Right renal cortex interstitium (tissue), 3 donors: ENCODE measurements around the gene RAB3GAP1. TPM values are rescaled to one million over a fixed set of nuclear protein-coding genes. Genes with fewer than 3 reads are reported as not detected.
A peak's percentile ranks its signal among the peaks of the same experiment; 100 is the strongest.
"Not testable (repeated sequence)": the region's sequence is repeated elsewhere in the genome, so short reads cannot be mapped to it uniquely, and the experiment has no call there.

Experiments
- DNase-seq, 3 donors: peaks; one replicate each; pipeline ENCODE4 v3.0.0-alpha.2; 2013; ENCODE audit warnings: low read depth in 3 of 3, low spot score in 2 of 3
- polyA plus RNA-seq, 3 donors: library from polyadenylated mRNA; unstranded; fragments of 120-200 nt; gene quantifications; one replicate each; pipeline ENCODE4 v1.2.1, GENCODE V29; 2013; ENCODE audit not compliant: insufficient read length in 3 of 3

The RAB3GAP1 gene
- 10 to 100 TPM; 52.1 to 57.0 (median 54.3) TPM for polyA plus RNA-seq

DNA sequence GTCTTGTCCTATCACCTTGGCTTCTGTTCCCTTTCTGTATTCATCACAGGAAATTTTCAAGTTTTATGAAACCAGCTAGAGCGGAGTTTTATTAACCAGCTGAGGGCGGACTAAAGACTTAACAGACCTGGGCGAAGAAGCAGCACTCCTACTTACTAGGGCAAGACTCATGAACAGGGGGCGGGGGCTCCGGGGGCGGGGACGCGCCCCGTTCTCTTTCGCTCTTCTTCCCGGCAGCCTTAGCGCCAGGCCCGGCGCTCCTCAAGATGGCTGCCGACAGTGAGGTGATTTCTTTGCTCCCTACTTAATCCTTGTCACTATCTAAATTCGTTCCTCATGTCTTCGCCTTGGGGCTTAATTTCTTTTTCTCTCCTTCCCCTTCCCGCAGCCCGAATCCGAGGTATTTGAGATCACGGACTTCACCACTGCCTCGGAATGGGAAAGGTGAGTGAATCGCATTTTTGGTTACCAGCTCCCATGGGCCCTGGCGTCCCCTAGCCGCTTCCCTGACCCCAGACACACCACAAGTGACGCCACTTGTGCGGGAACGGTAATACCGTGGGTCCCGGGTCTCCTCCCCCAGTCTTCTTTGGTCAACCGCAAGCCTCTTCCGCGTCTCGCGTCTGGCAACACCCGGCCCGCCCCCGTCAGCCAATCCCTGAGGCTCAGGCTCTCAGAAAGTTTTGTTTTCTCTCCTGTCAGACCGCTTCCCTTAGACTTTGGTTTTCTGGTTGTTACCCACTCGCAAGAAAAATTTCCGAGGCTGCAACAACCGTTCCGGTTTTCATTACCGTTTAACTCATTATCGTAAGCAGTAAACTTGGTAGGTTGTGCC lies at the start of gene RAB3GAP1:
TSS of gene RAB3GAP1 (plus strand) at position 251 of the 835 bp plus-strand sequence. CDS start at position 267, 16 bp downstream.
- peak; percentile 45 to 71 (median 58) for DNase-seq

DNA sequence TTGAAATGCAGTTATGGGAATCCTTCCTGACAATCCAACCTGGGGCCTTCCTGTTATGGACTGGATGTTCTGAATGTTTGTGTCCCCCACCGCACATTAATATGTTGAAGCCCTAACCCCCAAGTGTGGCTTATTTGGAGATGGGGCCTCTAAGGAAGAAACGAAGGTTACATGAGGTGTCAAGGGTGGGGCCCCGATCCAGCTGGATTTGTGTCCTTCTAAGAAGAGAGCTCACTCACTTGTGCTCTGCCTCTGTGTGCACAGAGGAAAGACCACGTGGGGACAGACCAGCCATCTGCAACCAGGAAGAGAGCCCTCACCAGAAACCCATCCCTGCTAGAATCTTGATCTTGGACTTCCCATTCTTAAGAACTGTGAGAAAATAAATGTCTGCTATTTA lies 49.3 kb upstream of the RAB3GAP1 start:
- no peak for DNase-seq

DNA sequence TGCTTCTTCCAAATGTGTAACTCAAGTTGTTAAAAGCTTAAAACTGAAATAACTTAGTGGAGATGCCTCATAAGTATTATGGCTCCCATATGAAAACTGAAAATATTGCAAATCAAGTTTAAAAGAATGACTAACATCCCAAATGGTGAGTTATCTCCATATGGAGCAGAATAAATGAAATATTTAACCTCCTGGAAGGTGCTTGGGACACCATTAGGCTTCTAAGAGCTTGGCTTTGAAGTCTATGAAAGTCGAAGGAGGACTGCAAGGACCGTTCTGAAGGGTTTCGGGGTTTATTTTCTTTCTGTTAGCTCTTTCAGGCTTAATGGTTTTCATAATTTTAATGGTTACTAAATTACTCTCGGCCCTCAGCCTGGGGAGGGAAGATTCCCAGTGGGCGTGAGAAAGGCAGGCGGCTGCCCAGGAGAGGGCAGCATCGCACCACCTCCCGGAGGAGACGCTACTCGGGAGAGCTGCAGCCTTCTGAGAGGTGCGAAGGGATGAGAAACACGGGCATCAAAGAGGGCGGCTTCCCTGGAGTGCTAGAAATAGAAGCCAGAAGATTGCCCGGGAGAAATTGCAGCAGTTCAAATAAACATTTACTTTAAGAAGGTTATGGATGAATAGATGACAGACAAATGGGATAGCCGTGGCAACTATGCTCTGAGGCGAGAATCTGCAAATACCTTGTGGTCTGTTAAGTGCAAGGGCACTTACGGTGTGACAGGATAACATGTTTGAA lies 47.9 kb upstream of the RAB3GAP1 start:
- DNase-seq: peak; percentile 29 to 51 (median 34)

DNA sequence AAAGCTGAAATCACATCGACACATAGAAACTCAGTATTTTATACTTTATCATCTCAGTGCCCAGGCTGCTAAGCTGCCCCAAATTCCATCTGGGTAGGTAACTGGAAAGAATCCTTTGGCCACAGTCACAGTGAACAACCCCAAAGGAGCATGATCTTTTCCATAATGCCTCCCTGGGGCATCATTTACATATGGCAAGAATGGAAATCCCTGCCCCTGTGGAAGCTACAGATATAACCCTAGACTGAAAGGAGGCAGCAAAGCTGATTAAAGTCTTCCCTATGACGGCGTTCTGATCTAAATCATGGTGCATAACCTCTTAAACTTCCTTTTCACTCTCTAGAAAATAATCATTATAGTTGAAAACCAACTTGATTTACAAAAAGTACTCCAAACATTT lies 46.3 kb upstream of the RAB3GAP1 start:
- no peak for DNase-seq

DNA sequence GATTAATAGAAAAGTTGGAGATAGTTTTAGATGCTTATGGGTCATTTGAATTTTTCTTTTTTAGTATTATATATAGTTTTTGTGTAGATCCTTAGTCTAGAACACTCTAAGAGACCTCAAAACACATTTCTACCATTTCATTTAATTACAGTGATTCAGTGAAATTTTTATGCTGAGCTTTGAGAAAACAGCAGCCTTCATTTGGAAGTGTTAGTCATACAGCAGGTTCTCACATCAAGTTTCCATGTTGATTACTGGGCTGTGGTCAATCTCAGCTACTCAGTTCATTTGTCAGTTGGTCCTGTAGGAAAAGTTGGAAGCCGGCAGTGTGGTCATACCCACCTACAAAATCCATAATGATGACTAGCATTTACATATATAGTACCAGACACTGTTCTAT lies 42.8 kb upstream of the RAB3GAP1 start:
- DNase-seq: no peak

DNA sequence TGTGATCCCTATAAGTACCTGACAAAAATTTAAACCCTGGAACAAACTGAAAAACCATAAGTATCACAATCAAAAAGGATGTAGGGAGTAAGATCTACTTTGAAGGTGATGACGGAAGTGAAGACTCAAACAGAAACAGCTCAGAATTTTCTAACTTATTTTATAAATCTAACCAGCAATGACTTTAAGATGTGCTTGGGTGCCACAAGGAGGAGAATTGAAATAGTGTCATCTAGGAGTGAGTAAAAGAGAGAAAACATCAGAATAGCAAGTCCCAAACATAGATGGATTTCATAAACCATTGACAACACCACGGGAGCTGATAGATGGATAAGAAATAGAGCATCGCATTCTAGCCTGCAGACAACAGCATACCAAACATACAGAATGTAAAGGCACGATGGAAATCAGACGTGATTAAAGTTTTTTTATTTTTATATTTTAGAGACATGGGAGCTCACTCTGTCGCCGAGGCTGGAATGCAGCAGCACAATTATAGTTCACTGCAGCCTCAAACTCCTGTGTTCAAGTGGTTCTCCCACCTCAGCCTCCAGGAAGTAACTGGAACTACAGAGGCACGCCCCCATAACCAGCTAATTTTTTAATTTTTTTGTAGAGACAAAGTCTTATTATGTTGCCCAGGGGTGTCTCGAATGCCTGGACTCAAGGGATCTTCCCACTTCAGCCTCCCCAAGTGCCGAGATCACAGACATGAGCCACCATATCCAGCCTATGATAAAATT lies 41.7 kb upstream of the RAB3GAP1 start:
- DNase-seq: no peak

DNA sequence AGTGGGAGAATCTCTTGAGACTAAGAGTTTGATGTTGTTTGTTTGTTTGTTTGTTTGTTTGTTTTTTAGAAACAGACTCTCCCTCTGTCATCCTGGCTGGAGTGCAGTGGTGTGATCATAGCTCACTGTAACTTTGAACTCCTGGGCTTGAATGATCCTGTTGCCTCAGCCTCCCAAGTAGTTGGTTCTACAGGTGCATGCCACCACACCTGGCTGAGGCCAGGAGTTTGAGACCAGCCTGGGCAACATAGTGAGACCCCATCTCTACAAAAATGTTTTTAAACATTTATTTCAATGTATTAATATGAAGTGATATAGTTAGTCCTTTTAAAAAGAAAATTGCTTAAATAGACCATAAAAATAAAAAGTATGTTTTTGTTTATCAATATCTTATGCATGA lies 40.5 kb upstream of the RAB3GAP1 start:
- DNase-seq: no peak

DNA sequence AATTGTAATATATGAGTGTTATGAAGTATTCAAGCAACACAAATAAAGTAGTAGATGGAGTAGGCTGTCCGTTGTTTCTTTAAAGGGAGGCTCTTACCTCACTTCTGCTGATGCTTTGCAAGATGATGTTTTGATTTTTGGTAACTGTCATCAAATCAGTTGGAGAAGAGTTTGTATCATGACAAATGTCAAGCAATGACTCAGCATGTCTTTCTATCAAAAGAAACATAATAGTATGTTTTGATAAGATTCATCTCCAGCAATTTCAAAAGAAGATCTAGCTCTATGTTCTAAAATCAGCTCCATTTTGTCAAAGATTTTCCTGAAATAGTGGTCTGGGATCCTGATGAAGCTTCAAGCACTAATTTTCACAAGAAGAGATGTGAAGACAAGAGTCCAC lies 30.5 kb upstream of the RAB3GAP1 start:
- DNase-seq: no peak

DNA sequence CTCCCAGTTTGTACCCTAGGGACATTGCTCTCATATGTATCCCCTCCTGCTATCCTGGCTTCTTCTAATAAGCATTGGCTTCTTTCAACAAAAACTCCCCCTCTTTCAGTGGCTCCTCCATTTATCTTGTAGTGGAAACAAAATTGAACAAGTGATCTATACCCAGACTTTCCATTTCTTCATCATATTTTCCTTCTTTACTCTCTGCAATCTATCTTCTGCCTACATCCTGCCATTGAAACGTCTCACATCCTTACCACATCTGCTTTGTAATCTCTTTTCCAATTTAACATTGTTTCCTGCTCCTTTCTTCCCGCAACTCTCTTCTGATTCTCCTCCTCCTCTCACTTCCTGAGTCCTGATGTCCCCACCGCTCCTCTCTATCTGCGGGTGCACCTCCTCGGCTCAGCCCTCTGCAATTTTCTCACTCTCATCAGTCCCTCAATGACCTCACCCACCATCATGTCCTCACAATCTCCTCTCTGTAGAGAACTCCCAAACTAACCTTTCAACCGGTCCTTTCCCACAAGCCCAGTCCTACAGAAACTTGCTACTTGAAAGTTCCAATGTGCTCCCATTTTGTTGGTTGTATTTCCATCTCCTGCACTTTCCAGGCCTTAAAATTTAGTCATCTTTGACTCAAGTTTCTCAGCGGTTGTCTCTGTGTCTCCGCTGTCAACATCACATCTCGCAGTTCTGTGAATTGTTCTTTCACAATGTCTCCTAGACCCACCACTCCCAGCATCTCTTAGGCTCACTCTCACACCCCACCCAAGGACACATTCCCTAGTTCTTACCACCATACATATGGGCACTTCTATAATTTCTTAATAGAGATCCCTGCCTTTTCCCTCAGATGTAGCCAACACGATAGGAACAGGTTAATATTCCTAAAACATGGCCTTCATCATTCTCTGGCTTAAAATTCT lies 28.9 kb upstream of the RAB3GAP1 start:
- DNase-seq: no peak

DNA sequence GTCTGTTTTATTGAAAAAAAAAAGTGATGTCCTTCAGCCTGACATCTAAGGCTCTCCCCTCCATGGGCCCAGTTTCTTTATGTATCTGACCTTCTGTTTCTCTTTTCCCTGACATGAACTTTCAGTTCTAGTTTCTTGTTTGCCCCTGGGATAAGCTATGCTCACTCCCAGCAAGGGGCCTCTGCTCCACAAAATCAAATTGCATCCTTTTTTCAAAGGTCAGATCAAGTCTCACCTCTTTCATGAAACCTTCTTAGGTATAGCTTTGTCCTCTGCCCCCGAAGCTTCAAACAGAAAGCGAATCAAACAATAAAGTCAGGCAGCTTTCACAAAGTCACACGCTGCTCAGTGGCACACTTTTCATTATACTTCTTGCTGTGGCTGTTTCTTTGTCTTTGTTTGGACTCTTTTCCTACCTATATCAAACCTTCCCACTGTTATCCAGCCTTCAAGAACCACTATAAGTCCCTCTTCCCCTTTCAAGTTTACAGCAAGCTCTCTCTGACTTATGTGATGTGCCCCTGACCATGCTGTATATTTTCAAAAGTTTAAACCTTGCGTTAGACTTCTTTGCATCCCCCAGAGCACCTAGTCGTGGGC lies 28.1 kb upstream of the RAB3GAP1 start:
- DNase-seq: no peak

DNA sequence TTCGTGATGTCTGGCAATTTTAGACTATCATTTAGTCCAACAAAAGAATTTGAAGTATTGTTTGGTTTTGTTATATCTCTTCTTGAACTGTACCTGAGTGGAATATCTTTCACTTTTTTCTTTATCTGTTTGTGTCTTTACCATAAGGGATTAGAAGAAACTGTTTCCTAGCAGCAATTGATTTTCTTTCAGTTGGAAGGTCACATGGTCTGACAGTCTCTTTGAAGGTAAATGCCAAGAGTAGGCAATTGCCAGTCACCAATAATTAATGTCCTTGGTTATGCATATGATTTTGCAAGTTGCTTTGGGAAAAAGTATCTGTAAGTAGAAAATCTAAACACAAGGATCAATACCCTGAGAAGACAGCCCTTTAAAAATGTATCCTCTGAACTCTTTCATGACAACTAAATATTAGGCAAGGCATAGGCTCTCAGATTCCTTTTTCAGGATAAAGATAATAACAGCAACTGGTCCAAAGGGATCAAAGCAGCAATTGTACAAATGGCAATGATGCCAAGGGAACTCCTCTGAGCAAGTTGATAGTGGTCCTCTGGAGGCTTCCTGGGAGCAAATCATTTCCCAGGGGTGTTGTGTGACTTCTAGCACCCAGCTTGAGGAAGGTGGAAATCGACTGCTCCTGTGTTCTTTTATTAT lies 22.5 kb upstream of the RAB3GAP1 start:
- DNase-seq: no peak

DNA sequence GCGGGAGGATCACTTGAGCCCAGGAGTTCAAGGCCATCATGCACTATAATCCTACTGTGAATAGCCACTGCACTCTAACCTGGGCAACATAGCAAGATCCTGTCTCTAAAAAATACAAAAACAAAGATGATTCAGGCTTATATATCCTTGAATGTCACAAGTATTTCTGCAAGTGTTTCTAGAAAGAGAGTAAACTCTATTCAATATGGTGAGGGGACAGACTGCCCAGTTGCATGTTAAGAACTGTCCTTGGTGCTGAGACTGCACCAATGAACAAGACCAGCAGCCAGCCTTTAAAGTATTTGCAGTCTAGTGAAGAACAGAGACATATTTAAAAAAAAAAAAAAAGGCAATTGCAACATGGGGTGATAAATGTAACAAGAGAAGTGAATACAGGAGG lies 21.3 kb upstream of the RAB3GAP1 start:
- peak; percentile 14 to 33 (median 29) for DNase-seq

DNA sequence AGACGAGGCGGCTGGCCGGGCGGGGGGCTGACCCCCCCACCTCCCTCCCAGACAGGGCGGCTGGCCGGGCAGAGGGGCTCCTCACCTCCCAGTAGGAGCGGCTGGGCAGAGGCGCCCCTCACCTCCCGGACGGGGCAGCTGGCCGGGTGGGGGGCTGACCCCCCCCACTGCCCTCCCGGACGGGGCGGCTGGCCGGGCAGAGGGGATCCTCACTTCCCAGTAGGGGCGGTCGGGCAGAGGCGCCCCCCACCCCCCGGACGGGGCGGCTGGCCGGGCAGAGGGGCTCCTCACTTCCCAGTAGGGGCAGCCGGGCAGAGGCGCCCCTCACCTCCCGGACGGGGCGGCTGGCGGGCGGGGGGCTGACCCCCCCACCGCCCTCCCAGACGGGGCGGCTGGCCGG lies 18.9 kb upstream of the RAB3GAP1 start:
- not testable (repeated sequence) for DNase-seq

DNA sequence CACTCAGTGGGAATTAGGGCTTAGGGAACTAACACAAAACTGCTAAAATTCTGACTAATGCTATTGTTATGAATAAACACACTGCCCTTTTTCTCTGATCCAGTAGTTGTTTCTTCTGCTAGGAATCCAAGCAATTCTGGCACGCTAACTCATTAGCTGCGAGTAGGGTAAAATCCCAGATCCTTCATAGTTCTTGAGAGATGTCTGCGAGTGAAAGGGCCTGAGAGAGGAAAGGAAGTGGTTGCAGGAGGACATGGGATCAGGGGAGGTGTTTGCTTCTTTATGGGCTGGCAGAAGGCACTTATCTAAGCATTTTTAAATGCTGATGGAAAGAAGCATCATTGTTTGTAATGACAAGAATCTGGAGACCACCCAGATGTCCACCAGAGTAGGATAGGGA lies 14.3 kb upstream of the RAB3GAP1 start:
- DNase-seq: no peak

DNA sequence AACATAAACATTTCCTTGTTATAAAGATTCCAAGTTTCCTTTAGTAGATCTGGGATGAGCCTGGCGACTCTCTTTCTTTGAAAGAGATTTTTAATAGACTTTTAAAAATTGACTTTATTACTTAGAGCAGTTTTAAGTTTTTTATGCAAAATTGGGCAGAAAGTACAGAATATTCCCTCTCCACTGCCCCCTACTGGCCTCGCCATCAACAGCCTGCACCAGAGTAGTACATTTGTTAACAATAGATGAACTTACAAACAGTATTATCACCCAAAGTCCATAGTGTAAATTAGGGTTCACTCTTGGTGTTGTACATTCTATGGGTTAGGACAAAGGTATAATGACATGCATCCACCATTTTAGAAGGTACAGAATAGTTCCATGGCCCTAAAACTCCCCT lies 8.7 kb upstream of the RAB3GAP1 start:
- DNase-seq: no peak

DNA sequence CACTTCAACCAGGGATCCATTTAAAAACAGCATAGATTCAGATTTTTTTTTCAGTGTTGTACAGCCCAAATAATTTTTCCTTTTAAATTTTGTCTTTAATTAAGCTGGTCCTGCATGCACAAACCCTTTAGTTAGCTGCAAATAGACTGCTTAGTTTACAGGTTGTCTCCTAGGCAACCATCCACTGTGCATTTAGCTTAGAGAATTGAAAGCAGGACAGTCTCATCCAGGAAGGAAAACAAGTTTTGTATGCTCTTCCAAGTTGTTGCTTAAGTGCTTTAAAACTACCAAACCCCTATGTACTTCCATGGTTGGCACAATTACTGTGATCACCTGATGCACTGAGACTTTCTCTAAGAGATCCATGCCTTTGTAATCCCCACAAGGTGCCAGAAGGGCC lies 4.8 kb upstream of the RAB3GAP1 start, which contains the start of gene MAP3K19:
TSS of gene MAP3K19 (minus strand) at position 148 of the 400 bp plus-strand sequence. CDS start 22,800 bp downstream, outside the sequence.
- DNase-seq: no peak

DNA sequence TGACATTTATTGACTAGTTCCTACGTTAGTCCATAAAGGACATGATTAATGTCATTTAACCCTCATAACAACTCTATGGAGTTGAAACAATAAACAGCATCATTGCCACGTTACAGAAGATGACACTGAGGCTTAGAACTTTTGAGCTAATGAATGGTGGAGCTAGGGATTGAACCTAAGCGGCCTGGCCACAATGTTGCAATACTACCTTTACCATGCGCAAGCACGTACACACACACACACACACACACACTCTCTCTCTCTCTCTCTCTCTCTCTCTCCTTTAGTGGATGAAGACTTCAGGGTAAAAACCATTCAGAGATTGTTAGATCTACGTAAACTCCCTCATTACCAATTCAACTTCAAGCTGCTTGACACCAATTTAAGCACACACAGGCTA lies 4.0 kb upstream of the RAB3GAP1 start:
- DNase-seq: no peak

DNA sequence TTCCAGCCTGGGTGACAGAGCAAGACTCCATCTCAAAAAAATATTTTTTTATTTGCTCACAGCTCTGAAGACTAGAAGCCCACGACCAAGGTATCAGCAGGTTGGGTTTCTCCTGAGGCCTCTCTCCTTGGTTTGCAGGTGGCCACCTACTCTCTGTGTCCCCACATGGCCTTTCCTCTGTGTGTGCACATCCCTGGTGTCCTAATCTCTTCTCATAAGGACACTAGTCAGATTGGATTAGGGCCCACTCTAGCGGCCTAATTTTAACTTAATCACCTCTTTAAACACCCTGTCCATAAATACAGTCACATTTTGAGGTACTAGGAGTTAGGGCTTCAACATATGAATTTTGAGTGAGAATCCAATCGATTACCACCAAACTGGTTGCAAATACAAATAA lies 2.0 kb upstream of the RAB3GAP1 start:
- DNase-seq: no peak

DNA sequence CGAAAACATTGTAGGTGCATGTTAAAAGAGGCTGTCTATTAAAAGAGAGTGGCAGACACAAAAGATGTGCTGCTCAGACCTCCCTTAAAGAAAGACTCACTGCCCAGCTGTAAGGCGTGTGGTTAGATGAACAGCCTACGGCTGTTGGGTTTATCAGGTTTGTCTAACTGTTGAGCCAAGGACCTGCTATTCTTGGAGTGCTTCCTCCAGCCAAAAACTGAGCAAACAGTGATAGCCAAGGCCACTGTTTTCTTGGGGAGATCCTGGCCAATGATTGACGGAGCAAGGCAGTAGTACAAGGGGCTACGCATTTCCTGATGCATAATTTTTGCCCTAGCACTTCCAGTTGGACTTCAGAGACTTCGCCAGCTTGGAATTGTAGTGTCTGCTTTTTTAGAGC lies 1.4 kb upstream of the RAB3GAP1 start:
- no peak for DNase-seq
